GM10266 (cell line): Measurements from ENCODE around the gene SNAP29.
"Not testable (repeated sequence)": the region's sequence is repeated elsewhere in the genome, so short reads cannot be mapped to it uniquely, and the experiment has no call there.

Experiments
- DNase-seq: peaks from one replicate; pipeline ENCODE4 v3.0.0; 2012; ENCODE audit errors: extremely low spot score
- TF ChIP-seq, protein P1 (sequence below): IDR thresholded peaks from 2 replicates; pipeline ENCODE4 v1.5.1; 2012; ENCODE audit warnings: mild to moderate bottlenecking, low read depth; ENCODE audit not compliant: control insufficient read depth, insufficient read depth; ENCODE audit errors: missing control alignments

Gene SNAP29

DNA sequence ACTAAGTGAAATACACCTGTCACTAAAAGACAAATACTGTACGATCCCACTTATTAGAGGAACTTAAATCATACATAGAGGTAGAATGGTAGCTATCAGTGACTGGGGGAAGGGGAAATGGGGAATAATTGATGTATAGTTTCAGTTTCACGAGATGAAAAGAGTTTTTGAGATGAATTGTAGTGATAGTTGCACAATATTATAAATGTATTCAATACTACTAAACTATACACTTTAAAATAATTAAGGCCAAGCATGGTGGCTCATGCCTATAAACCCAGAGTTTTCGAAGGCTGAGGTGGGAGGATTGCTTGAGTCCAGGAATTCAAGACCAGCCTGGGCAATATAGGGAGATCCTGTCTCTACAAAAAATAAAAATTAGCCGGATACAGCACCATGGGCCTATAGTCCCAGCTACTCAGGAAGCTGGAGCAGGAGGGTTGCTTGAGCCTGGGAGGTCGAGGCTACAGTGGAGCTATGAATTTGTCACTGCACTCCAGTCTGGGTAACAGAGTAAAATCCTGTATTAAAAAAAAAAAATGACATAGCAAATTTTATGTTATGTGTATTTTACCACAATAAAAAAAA, 44.5 kb upstream of the SNAP29 start:
- DNase-seq, result no peak
- TF ChIP-seq, protein P1, sequence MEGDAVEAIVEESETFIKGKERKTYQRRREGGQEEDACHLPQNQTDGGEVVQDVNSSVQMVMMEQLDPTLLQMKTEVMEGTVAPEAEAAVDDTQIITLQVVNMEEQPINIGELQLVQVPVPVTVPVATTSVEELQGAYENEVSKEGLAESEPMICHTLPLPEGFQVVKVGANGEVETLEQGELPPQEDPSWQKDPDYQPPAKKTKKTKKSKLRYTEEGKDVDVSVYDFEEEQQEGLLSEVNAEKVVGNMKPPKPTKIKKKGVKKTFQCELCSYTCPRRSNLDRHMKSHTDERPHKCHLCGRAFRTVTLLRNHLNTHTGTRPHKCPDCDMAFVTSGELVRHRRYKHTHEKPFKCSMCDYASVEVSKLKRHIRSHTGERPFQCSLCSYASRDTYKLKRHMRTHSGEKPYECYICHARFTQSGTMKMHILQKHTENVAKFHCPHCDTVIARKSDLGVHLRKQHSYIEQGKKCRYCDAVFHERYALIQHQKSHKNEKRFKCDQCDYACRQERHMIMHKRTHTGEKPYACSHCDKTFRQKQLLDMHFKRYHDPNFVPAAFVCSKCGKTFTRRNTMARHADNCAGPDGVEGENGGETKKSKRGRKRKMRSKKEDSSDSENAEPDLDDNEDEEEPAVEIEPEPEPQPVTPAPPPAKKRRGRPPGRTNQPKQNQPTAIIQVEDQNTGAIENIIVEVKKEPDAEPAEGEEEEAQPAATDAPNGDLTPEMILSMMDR, result no peak

DNA sequence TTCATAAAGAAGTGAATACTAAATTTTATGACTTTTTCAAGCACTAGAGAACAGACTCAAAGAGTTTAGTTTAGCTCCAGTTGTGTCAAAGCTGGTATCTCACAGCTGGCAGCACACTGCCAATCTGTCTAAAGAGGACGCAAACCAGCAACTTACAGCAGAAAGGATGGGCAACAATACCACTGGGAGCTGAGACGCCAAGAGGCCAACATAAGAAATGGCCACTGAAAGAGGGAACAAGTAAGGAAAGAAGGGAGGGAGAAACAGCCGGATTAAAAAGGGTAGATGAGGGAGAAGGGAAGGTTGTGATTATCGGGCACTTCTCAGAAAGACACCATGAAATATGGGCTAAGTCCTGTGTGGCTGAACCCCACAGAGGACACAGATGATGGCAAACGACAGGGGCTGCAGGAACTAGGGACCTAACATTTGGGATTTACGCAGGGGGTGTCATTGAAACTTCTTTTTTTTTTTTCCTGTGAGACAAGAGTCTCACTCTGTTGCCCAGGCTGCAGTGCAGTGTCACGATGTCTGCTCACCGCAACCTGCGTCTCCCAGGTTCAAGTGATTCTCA, 43.2 kb upstream of the SNAP29 start:
- TF ChIP-seq, protein P1, result no peak
- no peak for DNase-seq

DNA sequence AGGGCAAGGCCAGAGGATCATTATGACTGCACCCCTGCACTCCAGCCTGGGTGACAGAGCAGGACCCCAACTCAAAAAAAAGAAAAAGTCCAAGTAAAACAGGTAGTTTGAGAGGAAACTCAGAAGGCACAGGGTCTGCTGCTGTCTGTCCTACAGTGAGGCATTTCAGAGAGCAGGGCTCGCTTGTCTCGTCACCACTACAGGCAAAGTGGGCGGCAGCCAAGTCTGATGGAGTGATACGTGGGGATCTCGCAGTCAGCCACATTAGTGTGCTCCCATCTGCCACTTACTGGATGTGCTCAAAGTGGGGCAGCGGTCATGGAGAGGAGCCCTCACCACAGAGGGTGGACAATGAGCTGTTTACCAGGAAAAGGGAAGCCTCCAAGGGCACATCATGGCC, 42.2 kb upstream of the SNAP29 start:
- TF ChIP-seq, protein P1, result no peak
- no peak for DNase-seq

DNA sequence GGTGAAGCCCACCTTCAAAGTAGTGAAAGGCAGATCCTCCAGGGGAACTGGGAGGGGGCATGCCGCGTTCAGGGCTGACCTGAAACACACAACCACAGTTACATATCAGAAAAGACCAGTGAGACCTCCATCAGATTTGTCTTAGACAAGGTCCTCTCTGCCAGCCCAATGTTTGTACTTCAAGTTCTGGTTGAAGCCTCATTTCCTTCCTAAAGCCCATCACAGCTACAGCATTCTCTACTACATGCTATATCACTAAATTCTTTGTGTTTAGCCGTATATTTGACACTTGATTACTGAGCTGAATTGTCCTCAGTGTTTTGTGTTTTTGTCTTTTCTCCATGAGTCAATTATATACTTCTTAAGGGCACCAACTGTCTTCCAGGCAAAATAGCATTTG, 40.3 kb upstream of the SNAP29 start:
- TF ChIP-seq, protein P1, result no peak
- no peak for DNase-seq

DNA sequence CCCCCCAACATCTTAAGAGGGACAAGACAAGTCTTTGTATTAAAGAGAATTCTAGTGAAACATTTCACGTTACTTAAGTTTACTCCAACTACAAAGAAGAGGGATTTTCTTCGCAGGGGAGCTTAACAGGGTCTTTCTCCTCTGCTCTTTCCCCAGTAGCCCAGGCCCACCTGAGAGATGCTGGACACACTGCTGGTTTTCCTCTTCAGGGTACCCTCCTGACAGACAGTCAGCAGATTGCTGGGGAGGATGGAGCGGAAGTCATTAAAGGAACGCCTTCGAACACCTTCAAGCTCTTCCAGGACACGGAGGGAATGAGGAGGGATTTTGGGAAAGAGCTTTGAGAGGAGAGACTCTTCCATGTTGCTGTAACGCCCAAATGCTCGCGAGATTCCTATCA, 39.3 kb upstream of the SNAP29 start:
- DNase-seq, result no peak
- TF ChIP-seq, protein P1, result no peak

DNA sequence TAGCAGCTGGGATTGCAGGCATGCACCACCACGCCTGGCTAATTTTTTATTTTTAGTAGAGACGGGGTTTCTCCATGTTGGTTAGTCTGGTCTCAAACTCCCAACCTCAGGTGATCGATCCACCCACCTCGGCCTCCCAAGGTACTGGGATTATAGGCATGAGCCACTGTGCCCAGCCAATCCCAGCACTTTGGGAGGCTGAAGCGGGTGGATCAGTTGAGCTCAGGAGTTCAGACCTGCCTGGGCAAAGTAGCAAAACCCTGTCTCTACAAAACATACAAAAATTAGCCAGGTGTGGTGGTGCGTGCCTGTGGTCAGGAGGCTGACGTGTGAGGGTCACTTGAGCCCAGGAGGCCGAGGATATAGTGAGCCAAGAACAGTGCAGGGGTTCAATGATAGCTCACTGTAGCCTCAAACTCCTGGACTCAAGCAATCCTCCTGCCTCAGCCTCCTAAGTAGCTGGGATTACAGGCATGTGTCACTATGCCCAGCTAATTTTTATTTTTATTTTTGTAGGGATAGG, 37.0 kb upstream of the SNAP29 start:
- DNase-seq, result not testable (repeated sequence)

DNA sequence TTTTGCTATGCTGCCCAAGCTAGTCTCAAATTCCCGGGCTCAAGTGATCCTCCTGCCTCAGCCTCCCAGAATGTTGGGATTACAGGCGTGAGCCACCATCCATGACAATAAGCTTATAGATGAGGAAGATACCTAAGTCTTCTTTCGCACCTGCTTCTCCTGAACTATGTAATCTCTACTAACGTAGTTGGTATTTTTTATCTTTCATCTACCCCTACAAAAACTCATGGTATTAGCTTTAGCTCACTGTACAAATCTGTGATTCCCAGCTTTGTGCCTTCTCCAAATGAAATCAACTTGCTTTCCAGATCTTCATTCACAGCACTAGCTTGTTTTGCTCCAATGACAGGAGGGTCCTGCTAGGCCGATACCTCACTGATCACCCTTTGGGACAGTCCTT, 36.6 kb upstream of the SNAP29 start:
- no peak for DNase-seq
- TF ChIP-seq, protein P1, result no peak
